RWPE2 (cell line): ENCODE data around the gene MYOM1.
"Not testable (repeated sequence)": the region's sequence is repeated elsewhere in the genome, so short reads cannot be mapped to it uniquely, and the experiment has no call there.

Experiments used
- ATAC-seq: fragments of 200-7000 bp; cut with Tn5 transposase; 3 replicates; pipeline ENCODE4 v1.9.1; 2021; ENCODE audit warnings: low read depth
- DNase-seq: peaks from one replicate; pipeline ENCODE4 v3.0.0-alpha.2; 2020; ENCODE audit warnings: low spot score
- H3K27ac ChIP-seq: fragments of 450-650 bp; 2 replicates; pipeline ENCODE4 v1.5.1; 2017; ENCODE audit warnings: mild to moderate bottlenecking; ENCODE audit not compliant: poor library complexity, severe bottlenecking
- H3K27me3 ChIP-seq: fragments of 250-450 bp; sonication (Bioruptor Pico); 2 replicates; pipeline ENCODE4 v1.5.1; 2021; ENCODE audit warnings: mild to moderate bottlenecking, moderate library complexity; ENCODE audit not compliant: insufficient read depth, poor library complexity, severe bottlenecking
- H3K36me3 ChIP-seq: fragments of 250-450 bp; sonication (Bioruptor Pico); 2 replicates; pipeline ENCODE4 v1.5.1; 2020; ENCODE audit warnings: low read depth, mild to moderate bottlenecking, moderate library complexity
- H3K4me1 ChIP-seq: fragments of 250-450 bp; sonication (Bioruptor Pico); 2 replicates; pipeline ENCODE4 v1.5.1; 2021; ENCODE audit warnings: mild to moderate bottlenecking, moderate library complexity; ENCODE audit not compliant: insufficient read depth, poor library complexity, severe bottlenecking
- H3K4me3 ChIP-seq: fragments of 250-450 bp; sonication (Bioruptor Pico); 2 replicates; pipeline ENCODE4 v1.5.1; 2021; ENCODE audit warnings: mild to moderate bottlenecking, moderate library complexity; ENCODE audit not compliant: severe bottlenecking
- H3K9me3 ChIP-seq: fragments of 250-450 bp; sonication (Bioruptor Pico); 2 replicates; pipeline ENCODE4 v1.5.1; 2021; ENCODE audit warnings: mild to moderate bottlenecking, moderate library complexity; ENCODE audit not compliant: severe bottlenecking
- TF ChIP-seq, protein P1 (sequence below): fragments of 450-650 bp; IDR thresholded peaks from one replicate; pipeline ENCODE4 v1.5.1; 2017; ENCODE audit warnings: mild to moderate bottlenecking, moderate library complexity; ENCODE audit not compliant: poor library complexity, severe bottlenecking

Gene MYOM1

DNA sequence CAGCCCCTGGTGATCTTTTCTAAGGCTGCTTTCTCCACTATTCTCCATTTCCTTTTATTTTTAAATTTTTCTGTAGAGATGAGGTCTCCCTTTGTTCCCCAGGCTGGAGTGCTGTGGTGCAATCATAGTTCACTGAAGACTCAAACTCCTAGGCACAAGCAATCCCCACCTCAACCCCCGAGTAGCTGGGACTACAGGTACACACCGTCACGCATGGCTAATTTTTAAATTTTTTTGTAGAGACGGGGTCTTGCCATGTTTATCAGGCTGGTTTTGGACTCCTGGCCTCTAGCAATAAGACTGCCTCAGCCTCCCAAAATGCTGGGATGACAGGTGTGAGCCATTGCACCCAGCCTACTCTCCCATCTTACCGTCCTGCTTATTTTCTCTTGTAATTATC is 184.1 kb downstream of the MYOM1 start:
- H3K9me3 ChIP-seq = peaks cover 1% of the 10 kb centered on the region
- TF ChIP-seq, protein P1, sequence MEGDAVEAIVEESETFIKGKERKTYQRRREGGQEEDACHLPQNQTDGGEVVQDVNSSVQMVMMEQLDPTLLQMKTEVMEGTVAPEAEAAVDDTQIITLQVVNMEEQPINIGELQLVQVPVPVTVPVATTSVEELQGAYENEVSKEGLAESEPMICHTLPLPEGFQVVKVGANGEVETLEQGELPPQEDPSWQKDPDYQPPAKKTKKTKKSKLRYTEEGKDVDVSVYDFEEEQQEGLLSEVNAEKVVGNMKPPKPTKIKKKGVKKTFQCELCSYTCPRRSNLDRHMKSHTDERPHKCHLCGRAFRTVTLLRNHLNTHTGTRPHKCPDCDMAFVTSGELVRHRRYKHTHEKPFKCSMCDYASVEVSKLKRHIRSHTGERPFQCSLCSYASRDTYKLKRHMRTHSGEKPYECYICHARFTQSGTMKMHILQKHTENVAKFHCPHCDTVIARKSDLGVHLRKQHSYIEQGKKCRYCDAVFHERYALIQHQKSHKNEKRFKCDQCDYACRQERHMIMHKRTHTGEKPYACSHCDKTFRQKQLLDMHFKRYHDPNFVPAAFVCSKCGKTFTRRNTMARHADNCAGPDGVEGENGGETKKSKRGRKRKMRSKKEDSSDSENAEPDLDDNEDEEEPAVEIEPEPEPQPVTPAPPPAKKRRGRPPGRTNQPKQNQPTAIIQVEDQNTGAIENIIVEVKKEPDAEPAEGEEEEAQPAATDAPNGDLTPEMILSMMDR = no peak
- no peaks in the 10 kb centered on the region for H3K27me3 ChIP-seq
- no peak for ATAC-seq
- H3K4me3 ChIP-seq = no peak overlapping the region
- H3K4me1 ChIP-seq = peaks cover 8% of the 10 kb centered on the region
- no peak for DNase-seq
- no peaks in the 10 kb centered on the region for H3K36me3 ChIP-seq
- H3K27ac ChIP-seq = no peak overlapping the region

DNA sequence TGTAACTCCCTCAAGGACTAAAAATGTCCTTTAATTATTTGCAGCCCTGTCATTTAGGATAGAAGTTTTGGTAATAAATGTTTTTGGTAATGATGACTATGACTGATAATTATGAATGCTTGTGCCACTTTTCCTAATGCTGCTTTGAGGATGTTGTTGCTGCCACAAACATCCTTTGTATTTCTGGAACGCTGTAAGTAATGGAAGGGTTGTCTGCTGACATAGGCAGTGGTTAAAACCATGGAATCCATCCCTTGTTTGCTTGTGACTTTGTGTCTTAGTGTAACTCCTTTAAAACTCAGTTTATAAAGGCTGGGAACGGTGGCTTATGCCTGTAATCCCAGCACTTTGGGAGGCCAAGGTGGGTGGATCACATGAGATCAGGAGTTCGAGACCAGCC is 187.0 kb downstream of the MYOM1 start:
- DNase-seq (no peak), ATAC-seq (no peak)
- TF ChIP-seq, protein P1 = no peak
- peaks cover 8% of the 10 kb centered on the region for H3K4me1 ChIP-seq
- H3K27me3 ChIP-seq = no peaks in the 10 kb centered on the region
- H3K4me3 ChIP-seq = no peak overlapping the region
- H3K36me3 ChIP-seq = no peaks in the 10 kb centered on the region
- peaks cover 2% of the 10 kb centered on the region for H3K9me3 ChIP-seq
- no peak overlapping the region for H3K27ac ChIP-seq

GRCh38 chr18:3029215-3029952 is 190.4 kb downstream of the MYOM1 start:
- Histone ChIP-seq H3K4me1 (no peaks in the 10 kb centered on the region), H3K4me3 (no peak overlapping the region), H3K36me3 (no peaks in the 10 kb centered on the region), H3K27me3 (no peaks in the 10 kb centered on the region), H3K9me3 (peaks cover 2% of the 10 kb centered on the region), H3K27ac (no peak overlapping the region)
- DNase-seq = no peak
- no peak for ATAC-seq
- TF ChIP-seq, protein P1 = no peak

DNA sequence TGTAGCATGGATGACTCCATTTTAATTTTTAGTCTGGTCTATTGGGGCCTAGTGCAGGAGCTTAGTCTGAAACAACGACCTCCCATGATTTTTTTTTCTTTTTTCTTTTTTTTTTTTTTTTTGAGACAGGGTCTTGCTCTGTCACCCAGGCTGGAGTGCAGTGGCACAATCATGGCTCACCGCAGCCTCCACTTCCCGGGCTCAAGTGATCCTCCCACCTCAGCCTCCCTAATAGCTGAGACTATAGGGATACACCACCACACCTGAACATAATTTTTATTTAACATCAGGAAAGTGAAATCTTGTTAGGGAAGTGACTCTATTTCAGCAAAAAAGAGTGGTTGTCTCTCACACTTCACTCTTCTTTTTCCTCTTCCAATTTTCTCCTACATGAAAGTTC is 191.7 kb downstream of the MYOM1 start:
- H3K36me3 ChIP-seq, H3K9me3 ChIP-seq, ATAC-seq, H3K27ac ChIP-seq, H3K27me3 ChIP-seq, DNase-seq, H3K4me3 ChIP-seq, H3K4me1 ChIP-seq: not testable (repeated sequence)

- Histone ChIP-seq H3K27ac (no peak overlapping the region), H3K4me1 (no peaks in the 10 kb centered on the region), H3K27me3 (no peaks in the 10 kb centered on the region), H3K36me3 (no peaks in the 10 kb centered on the region), H3K4me3 (no peak overlapping the region), H3K9me3 (peaks cover 2% of the 10 kb centered on the region)
- ATAC-seq = no peak
- TF ChIP-seq, protein P1 = no peak
- DNase-seq = no peak
Measured at GRCh38 chr18:3027370-3027891, 192.3 kb downstream of the MYOM1 start.
